K562 (cell line): ENCODE measurements around the gene TLX2. TPM values are rescaled to one million over a fixed set of nuclear protein-coding genes. Genes with fewer than 3 reads are reported as not detected.
A peak's percentile ranks its signal among the peaks of the same experiment; 100 is the strongest.

Experiments used
- BRD9 ChIP-seq: fragments of 450-650 bp; IDR thresholded peaks from 2 replicates; pipeline ENCODE4 v1.6.1; 2018; ENCODE audit warnings: low read depth; ENCODE audit not compliant: partially characterized antibody
- DACH1 ChIP-seq: fragments of 450-650 bp; IDR thresholded peaks from 2 replicates; pipeline ENCODE4 v1.6.1; 2018; ENCODE audit not compliant: partially characterized antibody
- EP300 ChIP-seq: IDR thresholded peaks from 2 replicates; pipeline ENCODE4 v1.6.1; 2012; ENCODE audit warnings: low read length, improper control_type of control experiment
- EZH2 ChIP-seq: IDR thresholded peaks from 2 replicates; pipeline ENCODE4 v1.6.1; 2012; ENCODE audit warnings: low read depth, mild to moderate bottlenecking, inconsistent platforms, low read length, borderline replicate concordance
- IFI16 ChIP-seq: fragments of 250-450 bp; sonication (Bioruptor Pico); IDR thresholded peaks from 2 replicates; pipeline ENCODE4 v2.1.2; 2022; ENCODE audit warnings: mild to moderate bottlenecking, inconsistent platforms
- ILK ChIP-seq: fragments of 450-650 bp; IDR thresholded peaks from 2 replicates; pipeline ENCODE4 v1.6.1; 2016; ENCODE audit warnings: missing genetic modification characterization, low read depth, mild to moderate bottlenecking, missing compliant biosample characterization, moderate library complexity, borderline replicate concordance
- KDM1A ChIP-seq, 2 experiments: fragments of 450-650 bp; IDR thresholded peaks; 2 replicates each; pipeline ENCODE4 v1.6.1; 2016; ENCODE audit warnings: mild to moderate bottlenecking in 2 of 2
- MYC ChIP-seq, 2 experiments: fragments of 250-450 bp in 1 of 2; sonication (Bioruptor Pico) in 1 of 2; IDR thresholded peaks; 2 replicates each; pipeline versions ENCODE4 v1.5.1 to v1.6.1; 2012 to 2021; ENCODE audit warnings: low read depth in 2 of 2, borderline replicate concordance in 1 of 2, improper control_type of control experiment in 1 of 2, low read length in 1 of 2, mild to moderate bottlenecking in 1 of 2, moderate library complexity in 1 of 2
- NR3C1 ChIP-seq: sonication (generic); formaldehyde crosslinking; IDR thresholded peaks from 2 replicates; pipeline ENCODE4 v1.8.1; 2022; ENCODE audit warnings: missing genetic modification reagents
- POU5F1 ChIP-seq: fragments of 150-350 bp; IDR thresholded peaks from 2 replicates; pipeline ENCODE4 v1.6.1; 2014; ENCODE audit warnings: borderline replicate concordance, low read length, low read depth, mild to moderate bottlenecking; ENCODE audit not compliant: partially characterized antibody
- RBM14 ChIP-seq: fragments of 200-400 bp; formaldehyde crosslinking; IDR thresholded peaks from 2 replicates; pipeline ENCODE4 v1.6.1; 2018; ENCODE audit warnings: low read depth, mild to moderate bottlenecking, low read length, moderate library complexity, borderline replicate concordance; ENCODE audit not compliant: insufficient read depth
- RBM25 ChIP-seq: fragments of 200-400 bp; formaldehyde crosslinking; IDR thresholded peaks from 2 replicates; pipeline ENCODE4 v1.6.1; 2018; ENCODE audit warnings: low read length, low read depth, moderate library complexity; ENCODE audit not compliant: severe bottlenecking
- SPI1 ChIP-seq: IDR thresholded peaks from 2 replicates; pipeline ENCODE4 v1.6.1; 2011; ENCODE audit warnings: low read depth, low read length, control low read depth, borderline replicate concordance
- STAT5A ChIP-seq: IDR thresholded peaks from 2 replicates; pipeline ENCODE4 v1.6.1; 2012; ENCODE audit warnings: low read length, inconsistent platforms, borderline replicate concordance
- TAF15 ChIP-seq: fragments of 200-400 bp; formaldehyde crosslinking; IDR thresholded peaks from 2 replicates; pipeline ENCODE4 v1.6.1; 2017; ENCODE audit warnings: mild to moderate bottlenecking, low read depth, low read length, moderate library complexity
- TAF9B ChIP-seq: fragments of 450-650 bp; IDR thresholded peaks from 2 replicates; pipeline ENCODE4 v1.6.1; 2018; ENCODE audit warnings: mild to moderate bottlenecking; ENCODE audit not compliant: partially characterized antibody
- ZNF197 ChIP-seq: fragments of 200-800 bp; sonication (Bioruptor generic); IDR thresholded peaks from 2 replicates; pipeline ENCODE4 v1.6.1; 2016; ENCODE audit warnings: low read depth, missing genetic modification characterization, missing compliant biosample characterization
- ZNF354B ChIP-seq: fragments of 250-450 bp; sonication (Bioruptor Pico); IDR thresholded peaks from 2 replicates; pipeline ENCODE4 v1.4.0; 2020
- ZNF41 ChIP-seq: fragments of 250-450 bp; sonication (Bioruptor Pico); conservative IDR thresholded peaks from 2 replicates; pipeline ENCODE4 v1.4.0; 2020; ENCODE audit warnings: mild to moderate bottlenecking
- ZNF445 ChIP-seq: fragments of 250-450 bp; sonication (Bioruptor Pico); IDR thresholded peaks from 2 replicates; pipeline ENCODE4 v1.4.0; 2020; ENCODE audit warnings: low read depth, mild to moderate bottlenecking, moderate library complexity
- ZNF766 ChIP-seq: fragments of 200-800 bp; sonication (Bioruptor generic); conservative IDR thresholded peaks from 2 replicates; pipeline ENCODE4 v1.6.1; 2016; ENCODE audit warnings: missing genetic modification characterization, missing compliant biosample characterization
- polyA plus RNA-seq, 8 experiments: library from polyadenylated mRNA; depleted of rRNA in 4 of 8; stranded (reverse) in 5 of 8; unstranded in 3 of 8; fragments of >200 nt; fragmentation: Nextera tagmentation in 2 of 8; fragmentation: Illumina TruSeq in 1 of 8; extraction: Ambion mirVana in 2 of 8; extraction: Trizol in 1 of 8; gene quantifications; 2 replicates each; pipeline versions ENCODE4 v1.2.1 to v1.2.3, GENCODE V29; 2011 to 2014; ENCODE audit warnings: inconsistent platforms in 1 of 8, missing spikeins in 1 of 8
- total RNA-seq, 7 experiments: library from RNA; depleted of rRNA in 6 of 7; stranded (reverse); fragments of >200 nt in 6 of 7; fragmentation: Illumina TruSeq in 2 of 7; extraction: Trizol in 2 of 7; gene quantifications; 2 replicates each; pipeline versions ENCODE4 v1.2.1 to v1.2.3, GENCODE V29; 2011 to 2021; ENCODE audit warnings: low replicate concordance in 1 of 7

The TLX2 gene
- total and polyA plus RNA-seq, 9 of the 15 experiments (the other 6 are each of a cell fraction or from before 2014, with no cell fraction given), result not detected

DNA sequence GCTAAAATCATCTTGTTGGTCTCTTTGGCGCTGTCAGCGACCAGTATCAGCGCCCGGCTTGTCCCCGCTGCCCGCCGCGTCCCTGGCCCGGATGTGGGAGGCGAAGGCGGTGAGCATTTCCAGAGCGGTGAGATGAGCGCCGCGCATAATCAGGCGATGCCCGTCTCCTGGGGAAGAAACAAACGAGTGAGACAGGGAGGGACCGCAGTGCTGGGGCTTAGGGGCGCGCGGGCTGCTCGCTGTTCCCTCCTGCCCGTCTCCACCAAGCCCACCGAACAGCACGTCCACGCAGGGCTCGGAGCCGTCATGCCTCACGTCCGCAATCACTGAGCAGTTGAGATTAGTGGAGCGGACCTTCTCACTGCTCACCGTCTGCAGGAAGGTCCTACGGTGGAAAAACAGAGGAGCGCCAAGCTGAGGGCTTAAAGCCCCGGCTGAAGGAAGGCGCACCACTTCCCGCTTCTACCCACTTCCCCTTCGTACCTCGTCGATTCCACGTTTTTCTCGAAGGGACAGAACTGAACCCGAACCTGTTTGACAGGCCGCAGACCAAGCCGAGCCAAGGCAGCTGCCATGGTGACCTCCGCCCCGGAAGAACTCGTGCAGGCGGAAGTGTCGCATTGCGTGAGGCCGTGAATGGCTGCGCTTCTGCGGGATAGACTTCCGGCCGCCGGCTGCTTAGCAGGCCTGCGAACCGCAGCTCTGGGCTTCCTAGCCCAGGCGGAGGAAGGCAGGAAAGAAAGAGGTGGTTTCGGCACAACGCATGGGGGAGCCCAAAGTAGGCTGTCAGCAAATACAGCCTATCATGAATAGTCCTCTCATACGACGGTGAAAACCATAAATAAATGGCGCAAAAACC is 41.9 kb upstream of the TLX2 start, which contains the start of gene MRPL53 (continued):
- TF ChIP-seq KDM1A (IDR thresholded peaks at IDR 0.05), result peak; percentile 67 to 69; a peak in 3 of 4 replicates
- no peak for TF ChIP-seq IFI16
- TF ChIP-seq ZNF197 (CRISPR knock-in tag), result no peak
- peak; percentile 82 for TF ChIP-seq TAF9B
- TF ChIP-seq EP300, result peak; percentile 33; the same call in 1 of the 2 replicates
- TF ChIP-seq DACH1, result no peak
- no peak for TF ChIP-seq STAT5A
- TF ChIP-seq ZNF766 (CRISPR knock-in tag), result no peak; the same call in 1 of the 2 replicates
- peak; percentile 56; the same call in 1 of the 2 replicates for TF ChIP-seq MYC (IDR thresholded peaks at IDR 0.05; ENCODE audit: low read depth, low read length)
- peak; percentile 88 for TF ChIP-seq MYC (CRISPR knock-in tag; IDR thresholded peaks at IDR 0.05; ENCODE audit: borderline replicate concordance, low read depth)
- no peak for TF ChIP-seq EZH2
- no peak for TF ChIP-seq RBM14
- TF ChIP-seq ILK (tag), result no peak
- peak; percentile 49 for TF ChIP-seq SPI1
- no peak for TF ChIP-seq ZNF41 (CRISPR knock-in tag)
- TF ChIP-seq NR3C1 (CRISPR knock-in tag), result no peak
- TF ChIP-seq RBM25, result no peak
- no peak for TF ChIP-seq TAF15
- TF ChIP-seq ZNF445 (CRISPR knock-in tag), result no peak
- TF ChIP-seq ZNF354B (CRISPR knock-in tag), result no peak
- no peak for TF ChIP-seq POU5F1
- no peak for TF ChIP-seq BRD9
